ENCODE results near the gene WDR64.

The WDR64 gene

DNA sequence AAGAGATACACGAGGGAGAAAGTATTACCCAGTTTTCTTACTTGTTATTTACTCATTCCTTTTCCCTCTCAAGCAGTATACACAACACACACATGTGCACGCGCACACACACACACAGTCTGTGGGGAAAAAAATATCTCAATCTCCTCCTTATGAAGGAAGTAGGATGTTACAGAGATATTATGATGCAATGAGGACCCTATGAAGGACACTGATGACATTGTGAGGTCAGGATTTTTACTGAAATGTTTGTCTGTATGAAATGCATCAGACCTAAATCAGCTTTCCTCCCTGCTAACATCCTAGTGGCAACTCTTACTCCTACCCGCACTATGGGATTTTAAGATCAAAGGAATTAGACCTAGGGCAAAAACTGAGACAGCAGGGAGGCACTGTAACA, at the start of gene WDR64:
TSS of gene WDR64 (plus strand) at position 270 of the 400 bp plus-strand sequence. CDS start 204 bp downstream, outside the sequence.
- DNase-seq, result no peak

DNA sequence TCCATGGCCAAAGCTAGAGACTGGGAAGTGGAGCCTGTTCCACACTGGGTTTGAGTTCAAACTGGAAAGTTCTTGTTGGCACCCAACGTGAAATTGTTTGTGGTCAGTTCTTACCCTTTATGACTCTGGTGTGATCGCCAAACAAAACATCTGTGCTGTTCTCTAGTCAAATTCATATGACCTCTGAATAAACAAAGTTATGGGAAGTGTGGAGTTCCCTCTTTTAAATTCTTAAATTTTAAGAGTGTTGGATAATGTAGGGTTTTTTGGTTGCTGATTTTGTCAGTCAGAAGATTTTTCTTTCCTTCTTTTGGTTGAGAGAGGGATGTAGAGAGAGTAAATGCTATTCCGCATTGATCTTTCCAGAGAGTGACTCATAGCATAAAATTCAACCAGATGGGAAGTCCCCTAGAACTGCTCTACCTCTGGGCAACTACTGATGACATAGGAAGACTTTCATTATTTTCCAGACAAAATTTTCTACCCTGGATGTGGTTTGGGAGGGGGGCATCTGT, 48.3 kb upstream of the WDR64 start:
- no peak for DNase-seq

DNA sequence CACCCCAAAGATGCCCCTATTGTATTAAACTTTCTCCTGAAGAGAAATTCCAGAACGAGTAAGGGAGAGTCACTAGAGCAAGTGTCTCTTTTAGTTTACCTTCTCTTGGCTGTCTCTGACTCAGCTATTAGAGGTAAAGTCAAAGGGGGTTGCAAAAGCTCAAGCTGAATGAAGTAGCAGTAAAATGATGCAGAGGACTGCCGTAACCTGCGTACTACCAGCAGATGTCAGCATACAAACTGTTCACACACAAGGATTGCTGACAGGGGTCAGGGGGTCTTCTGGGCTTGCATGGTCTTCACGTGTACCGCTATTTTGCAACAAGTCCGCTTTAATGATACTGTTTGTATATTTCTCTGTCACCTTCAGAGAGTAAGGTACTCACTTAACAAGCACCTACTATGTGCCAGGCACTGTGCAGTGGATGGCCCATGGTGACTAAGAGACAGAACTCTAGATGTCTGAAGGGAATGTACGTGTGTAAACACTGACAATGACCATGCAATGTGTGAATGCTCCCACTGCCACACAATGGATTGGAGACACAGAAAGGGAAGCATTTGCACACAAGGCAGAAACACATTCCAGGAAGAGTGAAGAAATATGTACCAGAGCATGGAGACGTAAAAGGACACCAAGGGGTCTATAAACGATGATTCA, 46.8 kb upstream of the WDR64 start:
- no peak for DNase-seq

DNA sequence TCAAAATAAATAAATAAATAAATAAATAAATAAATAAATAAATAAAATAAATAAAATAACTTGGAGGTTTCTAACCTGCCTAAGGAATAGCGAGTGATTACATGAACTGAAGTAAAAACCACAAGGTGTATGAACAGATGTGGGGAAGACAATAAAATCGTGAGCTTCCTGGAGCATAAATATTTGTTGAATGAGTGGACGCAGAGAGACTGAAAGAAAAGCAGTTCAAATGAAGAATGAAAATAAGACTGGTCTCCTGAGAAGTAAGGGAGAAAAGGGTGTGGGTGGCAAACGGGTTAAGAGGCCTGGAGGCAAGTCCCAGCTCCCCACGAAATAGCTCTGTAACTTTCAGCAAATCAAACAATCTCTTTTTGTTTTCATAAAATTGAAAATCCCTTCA, 45.5 kb upstream of the WDR64 start:
- DNase-seq, result no peak

DNA sequence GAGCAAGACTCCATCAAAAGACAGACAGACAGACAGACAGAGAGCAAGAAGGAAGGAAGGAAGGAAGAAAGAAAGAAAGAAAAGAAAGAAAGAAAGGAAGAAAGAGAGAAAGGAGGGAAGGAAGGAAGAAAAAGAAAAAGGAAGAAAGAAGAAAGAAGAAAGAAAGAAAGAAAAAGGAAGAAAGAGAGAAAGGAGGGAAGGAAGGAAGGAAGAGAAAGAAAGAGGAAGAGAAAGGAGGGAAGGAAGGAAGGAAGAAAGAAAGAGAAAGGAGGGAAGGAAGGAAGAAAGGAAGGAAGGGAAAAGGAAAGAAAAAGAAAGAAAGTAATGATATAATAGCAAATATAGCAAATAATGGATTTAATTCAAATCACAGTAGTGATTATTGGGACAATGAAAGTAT, 44.6 kb upstream of the WDR64 start:
- no peak for DNase-seq

DNA sequence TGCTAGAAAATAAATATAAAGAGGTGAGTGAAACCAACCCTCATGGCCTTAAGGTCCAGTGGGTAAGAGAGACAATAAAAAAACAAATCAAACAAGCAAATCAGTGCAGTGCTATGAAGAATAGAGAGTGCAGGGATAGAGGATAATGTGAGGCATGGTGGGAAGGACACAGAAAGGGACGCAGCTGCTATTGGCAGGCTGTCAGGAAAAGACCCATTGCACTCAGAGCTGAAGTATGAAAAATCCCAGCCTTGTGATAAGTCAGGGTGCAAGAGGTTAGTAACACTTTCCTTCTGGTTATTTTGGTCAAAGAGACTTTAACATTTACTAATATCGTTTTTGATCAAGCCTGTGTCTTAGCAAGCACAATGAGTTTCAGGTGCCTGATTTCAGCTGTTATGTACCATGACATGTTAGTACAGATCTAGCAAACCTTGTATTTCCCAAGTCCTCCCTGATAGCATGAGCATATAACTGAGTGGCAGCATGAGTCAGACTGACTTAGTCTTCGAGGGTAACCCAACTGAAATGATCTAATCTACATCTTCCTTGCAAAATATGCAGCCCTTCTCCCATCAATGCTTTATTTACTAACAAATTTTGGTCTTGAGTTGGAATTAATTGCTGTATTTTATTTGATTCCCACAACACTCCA, 43.6 kb upstream of the WDR64 start:
- DNase-seq, result no peak

DNA sequence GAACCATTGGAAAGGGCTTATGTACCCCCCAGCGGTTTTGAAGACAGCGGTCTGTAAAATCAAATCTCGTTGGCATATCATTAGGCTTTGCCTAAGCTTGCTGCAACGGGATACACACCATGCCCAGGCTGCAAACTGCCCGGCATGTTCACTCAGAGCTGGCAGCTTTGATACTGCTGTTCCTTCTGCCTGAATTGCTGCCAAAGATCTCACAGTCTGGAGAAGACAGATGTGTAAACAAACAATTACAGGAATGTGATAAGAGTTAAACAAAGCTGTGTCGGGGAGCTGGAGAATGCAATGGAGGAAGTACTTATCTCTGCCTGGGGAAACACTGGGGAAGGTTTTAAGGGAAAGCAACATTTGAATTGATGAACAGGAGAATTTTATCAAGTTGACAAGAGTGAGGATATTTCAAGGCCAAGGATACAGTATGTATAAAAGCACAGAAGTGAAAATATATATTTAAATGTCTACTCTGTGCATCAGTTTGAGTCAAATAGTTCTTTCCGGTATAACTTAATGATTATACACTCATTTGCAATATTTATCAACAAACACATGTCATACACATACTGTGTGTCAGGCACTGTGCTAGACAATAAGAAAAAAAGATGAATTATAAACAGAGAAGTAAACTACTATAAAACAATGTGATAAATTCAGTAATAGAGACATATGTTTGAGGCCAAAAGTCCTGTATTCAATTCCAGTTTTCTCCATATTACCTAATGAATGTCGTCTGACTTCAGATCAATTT, 41.8 kb upstream of the WDR64 start:
- no peak for DNase-seq

DNA sequence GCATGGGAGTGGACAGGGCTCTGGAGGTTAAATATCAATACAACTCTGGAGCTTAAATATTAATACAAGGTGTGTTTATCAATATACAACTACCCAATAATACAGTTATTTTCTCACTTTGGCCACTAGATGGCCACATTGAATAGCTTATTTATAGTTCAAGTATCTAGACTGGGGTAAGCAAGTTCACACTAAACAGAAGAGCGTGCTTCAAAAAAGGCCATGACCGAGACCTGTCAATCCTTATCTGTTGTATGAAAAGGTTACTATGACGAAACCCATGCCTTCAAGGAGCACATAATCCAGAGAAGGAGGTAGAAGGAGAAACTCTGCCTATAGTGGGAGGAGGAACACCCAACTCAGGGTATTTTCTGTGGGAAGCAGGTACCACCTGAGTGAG, 41.0 kb upstream of the WDR64 start:
- DNase-seq, result no peak

DNA sequence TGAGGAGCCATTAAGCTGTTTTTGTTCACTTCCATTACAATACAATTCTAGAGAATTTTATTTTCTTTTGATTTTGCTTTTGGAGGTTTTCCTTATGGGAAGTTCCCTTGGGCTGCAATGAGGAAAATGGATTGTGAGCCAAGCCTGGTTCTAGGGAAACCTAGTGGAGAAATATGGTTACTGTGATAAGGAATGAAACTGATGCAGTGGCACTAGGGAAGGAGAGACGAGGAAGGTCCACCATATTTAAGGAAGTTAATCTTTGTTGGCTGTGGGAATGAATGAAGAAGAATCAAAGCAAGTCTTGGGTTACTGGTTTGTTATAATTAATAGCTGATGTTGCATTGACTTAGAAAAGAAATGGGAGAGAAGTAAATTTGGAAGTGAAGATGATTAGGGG, 40.3 kb upstream of the WDR64 start:
- no peak for DNase-seq

DNA sequence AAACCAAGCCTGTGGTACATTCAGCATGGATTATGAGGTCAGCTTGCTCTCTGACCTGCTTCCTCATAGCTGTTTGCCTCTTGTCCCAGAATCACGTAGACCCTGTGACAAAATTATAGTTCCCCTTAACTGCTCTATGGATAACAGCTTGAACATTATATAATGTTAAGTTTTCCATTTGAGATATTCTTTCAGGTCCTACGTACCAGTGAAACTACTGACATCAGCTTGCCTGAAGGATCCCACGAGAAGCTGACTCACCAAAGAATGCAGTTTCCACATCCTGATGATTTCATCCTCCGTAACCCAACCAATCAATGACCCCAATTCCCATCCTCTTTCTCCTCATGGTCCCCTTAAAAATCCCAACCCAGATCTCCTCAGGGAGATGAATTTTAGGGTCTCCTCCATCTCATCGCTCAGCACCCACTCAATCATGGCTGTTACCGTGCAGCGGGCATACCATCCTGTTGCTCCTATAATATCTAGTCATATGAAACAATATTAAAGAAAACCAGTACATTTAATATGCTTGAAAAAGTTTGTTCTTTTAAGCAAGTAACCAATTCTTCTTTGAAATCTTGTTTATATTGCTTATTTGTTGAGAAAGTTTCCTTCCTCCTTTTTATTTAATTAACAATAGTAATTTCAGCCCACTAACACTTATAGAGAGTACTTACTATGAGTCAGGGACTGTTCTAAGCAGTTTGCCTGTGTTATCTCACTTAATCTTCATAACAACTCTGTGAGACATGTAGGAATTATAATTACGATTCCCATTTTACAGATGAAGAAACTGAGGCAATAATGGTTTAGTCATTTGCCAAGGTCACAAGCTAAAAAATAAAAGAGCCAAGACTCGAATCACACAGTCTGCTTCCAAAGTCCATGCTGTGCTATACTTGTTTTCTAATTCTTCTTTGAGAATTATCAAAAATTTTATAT, 39.3 kb upstream of the WDR64 start:
- peak; percentile 45 for DNase-seq

DNA sequence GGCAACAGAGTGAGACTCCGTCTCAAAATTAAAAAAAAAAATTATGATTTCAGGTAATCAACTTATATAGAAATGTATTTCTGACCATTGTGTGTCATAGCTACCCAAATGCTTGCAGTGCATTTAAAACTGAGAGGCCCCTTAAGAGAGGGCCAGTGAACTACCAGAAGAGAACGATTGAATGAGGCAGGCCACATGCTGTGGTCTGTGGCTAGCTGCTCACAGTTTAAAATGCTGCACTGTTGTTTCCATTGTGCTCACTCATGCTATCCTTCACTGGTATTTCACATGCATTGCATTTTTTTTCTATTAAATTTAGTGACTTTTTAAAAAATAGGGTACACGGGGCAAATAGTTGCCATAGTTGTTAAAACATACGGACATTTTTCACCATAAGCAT, 37.9 kb upstream of the WDR64 start:
- DNase-seq, result no peak

DNA sequence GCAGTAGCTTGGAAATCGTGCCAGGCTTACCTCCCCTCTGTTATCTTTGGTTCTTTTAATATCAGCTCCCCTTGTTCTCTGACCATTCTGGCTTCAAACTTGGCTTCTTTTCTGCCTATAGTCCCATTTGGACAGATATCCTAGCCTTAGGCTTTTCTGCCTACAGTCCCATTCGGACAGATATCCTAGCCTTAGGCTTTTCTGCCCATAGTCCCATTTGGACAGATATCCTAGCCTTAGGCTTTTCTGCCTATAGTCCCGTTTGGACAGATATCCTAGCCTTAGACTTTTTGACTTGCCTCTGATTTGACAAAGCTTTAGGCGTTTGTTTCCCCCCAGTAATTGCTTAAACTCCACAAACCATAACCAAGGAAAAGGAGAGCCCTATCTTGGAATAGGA, 37.5 kb upstream of the WDR64 start:
- no peak for DNase-seq

DNA sequence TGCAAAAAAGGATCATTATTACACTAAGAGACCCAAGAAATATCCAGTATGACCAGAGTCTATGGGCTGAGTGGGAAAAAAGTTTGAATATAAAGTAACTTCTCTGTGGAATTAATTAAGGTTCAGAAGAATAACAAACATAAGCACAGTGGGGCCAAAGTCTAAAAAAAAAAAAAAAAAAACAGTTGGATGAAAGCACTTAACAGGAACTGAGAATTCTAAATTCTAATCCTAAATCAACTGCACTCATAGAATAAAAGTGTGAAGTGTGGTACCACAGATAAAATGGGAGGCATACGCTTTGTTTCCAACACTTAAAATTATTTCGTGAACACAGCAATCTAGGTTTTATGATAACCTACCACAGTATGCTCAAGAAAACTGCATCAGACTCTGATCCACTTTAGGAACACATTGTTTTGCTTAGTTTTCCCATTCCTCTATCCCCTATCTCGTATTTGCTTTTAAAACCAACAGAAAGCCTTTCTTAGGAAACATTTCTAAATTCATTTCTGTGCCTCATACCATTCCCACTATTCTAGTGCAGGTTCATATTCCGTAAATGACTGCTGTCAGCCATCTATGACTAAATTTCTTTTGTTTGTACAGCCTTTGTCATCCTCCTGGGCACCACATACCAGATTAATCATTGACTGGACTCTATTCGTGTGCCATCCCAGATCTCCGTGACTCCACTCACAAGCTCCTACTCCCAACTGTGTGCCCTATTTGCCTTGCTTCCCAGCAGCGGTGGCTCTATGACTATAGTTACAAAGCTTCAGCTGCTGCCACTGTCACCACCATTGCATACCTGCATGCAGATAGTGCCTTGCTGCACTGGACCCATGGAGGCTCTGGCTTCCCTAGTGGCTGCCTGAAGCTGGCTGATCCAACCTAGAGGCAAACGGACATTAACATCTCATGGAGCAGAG, 36.8 kb upstream of the WDR64 start:
- no peak for DNase-seq

DNA sequence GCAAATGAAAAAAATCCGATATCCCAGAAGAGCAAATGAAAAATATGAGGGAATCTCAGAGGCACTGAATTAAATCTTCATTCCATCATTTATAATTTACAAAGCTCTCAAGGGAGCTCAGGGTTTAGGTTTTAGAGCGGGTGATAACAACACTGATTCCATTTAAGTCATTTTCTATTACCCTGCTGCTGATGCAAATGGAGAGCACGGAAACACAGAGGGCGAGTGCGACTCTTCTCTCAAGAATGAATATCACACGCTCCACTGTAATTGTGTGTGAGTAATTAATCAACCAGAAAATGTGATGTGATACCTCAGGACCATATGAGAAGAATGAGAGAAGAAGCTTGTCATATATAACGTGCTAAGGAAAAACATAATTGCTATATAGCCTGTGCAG, 34.7 kb upstream of the WDR64 start:
- DNase-seq, result no peak

DNA sequence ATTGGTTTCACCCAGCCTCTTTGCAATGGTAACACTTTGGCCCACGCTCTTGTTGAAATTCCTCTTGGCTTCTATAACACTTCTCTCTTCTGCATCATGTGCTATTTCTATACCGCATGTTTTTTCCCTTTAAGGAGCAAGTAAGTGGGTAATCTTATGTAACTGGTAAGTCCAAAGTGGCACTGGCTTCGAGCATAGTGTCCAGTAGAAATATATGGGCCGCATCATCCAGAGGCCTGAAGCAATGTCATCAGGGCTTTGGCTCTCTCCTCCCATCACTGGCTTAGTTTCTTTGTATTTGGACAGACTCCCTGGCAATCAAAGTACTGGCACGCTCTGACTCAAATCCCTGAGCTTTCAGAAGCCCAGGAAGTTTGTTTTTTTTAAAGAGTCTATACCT, 29.4 kb upstream of the WDR64 start:
- DNase-seq, result no peak

DNA sequence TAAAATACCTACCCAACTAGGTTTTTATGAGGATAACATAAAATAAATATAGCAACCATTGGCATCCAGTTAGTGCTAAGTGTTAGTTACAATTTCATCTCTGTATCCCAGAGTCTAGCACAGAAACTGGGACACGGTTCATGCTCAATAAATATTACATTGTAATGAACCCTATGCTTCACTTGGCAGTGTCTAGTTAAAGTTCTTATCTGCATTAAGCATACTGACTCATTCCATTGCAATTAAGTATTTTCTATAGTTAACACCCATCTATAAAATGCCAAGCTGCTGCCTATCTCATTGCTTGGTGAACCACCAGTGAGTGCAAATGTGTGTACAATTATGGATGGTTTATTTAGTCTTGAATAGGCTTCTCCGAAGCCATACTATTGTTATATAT, 27.1 kb upstream of the WDR64 start:
- no peak for DNase-seq

DNA sequence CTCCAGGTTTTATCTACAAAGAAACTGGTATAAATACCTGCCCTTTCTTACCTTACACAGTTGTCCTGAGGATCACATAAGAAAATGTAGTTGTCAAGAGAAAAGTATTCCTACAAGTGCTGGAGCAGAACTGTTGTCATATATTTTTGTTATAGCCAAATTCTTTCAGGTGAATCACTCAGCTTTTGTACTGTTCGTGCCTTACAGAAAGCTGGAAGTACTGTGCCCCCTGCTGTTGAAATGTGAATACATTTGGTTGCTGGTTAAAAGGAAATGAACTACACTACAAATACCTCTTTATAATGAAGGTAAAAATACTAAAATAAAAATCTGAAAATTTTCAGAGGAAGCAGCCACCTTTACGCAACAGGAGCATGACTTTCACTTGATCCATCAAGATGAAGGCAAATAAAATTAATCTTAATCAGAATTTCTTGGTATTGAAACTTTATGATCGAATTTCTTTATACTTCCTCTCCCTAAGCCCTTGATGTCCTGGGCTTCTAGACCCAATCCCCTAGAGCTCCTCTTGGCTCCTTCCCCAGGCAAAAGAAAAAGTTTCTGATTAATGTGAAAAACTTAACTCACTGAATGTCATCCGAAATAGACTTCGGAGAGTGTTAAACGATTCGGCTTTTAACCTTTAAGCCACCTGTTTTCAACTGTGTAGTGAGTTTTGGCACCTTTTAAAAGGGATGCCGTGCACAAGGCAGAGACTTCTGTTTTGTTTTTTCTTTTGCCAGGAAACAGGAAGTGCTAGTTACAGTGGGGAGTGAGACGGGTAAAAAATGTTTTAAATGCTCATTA, 24.4 kb upstream of the WDR64 start:
- DNase-seq, result no peak

DNA sequence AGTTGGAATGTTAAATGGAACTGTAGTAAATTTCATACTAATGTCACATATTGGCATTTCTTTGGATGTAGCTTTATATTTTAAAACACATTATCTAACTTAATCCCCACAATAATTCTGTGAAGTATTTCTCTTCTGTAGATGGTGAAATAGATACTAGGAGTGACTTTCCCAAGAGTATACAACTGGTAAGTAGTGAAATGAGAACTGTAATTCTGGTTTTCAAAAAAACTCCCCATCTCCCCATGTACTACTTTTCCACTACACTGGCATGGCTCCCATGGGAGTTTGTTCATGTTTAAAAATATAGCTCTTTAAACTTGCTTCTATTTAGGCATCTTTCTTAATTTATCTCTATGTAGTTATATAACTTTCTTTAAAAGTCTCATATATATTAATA, 22.1 kb upstream of the WDR64 start:
- DNase-seq, result no peak

DNA sequence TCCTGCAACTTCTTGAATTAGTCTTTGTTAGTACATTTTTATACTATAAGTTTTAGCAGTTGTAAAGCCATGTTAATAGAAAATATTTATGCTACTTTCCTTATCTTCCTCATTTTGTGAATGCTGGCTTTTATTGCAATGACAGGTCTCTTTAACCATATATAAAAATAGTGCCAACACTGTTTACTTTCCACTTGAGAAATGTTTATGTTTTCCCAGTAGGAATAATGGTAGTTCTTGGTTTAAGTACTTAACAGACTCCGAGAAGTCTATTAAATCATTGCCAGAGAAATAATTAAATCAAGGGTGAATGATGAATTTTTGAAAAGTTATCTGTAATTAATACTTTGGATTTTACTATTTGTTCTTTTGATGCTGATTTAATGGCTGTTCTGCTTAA, 21.6 kb upstream of the WDR64 start:
- DNase-seq, result no peak

DNA sequence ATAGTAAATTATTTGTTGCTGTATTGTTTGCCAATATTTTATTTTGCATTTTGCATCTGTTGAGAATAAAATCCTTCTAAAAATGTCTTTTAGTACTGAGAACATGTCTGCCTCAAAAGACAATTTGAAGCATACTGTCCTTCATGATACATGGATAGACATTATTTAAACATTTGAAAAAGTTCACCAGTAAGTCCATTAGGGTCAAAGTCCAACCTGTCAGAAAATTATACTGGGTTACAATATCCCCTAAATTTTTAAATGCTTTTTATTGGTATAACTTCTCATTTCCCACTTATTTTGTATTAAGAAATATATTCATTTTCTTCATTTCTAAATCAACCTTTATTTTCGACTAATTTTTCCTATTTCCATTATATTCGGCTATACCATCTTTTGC, 21.2 kb upstream of the WDR64 start:
- no peak for DNase-seq

DNA sequence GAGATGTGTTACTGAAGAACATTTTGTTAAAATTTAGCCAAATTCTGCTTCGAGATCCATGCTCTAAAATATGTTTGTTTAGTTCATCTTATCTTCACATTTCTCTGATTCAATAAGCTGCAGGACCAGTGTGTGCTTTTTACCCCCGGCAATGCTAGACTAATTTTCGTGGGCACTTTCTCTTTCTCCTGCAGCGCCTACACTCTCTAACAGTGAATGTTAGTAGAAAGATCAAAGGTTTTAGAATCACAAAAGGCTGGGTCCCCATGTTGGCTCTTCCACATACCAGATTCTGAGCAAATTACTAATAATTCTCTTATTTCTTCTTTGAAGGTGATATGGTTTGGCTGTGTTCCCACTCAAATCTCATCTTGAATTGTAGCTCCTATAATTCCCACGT, 20.4 kb upstream of the WDR64 start:
- no peak for DNase-seq

All from T1000 (cell line).